ENCODE results near the gene FOXD3. TPM values are rescaled to one million over a fixed set of nuclear protein-coding genes. Genes with fewer than 3 reads are reported as not detected.

Gene FOXD3
- total RNA-seq, 3 donors from 2014 or later: 0.14 to 5.0 (median 0.55) TPM

GRCh38 chr1:63367215-63368103 lies 45.1 kb downstream of the FOXD3 start, which contains the start of gene ALG6:
TSS of gene ALG6 (plus strand) at chr1:63367627. CDS start at chr1:63370978, 3,351 bp downstream.
- no peaks in the 10 kb centered on the region for H3K36me3 ChIP-seq (ENCODE audit: low read depth)

DNA sequence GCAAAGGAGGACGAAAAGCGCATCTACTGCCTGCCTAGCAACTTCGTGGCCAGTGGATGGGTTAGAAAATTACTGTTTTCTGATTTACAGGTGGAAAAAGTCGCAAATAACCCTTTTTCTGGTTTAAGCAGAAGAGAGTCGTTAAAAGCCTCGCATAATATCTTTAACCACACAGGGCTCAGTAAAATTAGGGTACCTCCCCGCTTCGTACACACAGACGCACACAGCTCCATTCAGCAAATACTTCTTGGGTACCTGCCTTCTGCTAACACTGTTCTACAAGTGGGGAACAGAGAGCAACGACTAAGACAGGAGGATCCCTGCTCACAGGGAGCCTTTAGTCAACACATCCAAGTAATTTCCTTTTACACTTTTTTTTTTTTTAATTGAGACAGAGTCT lies 45.8 kb downstream of the FOXD3 start:
- H3K4me3 ChIP-seq: peak overlapping the region; percentile 67
- no peaks in the 10 kb centered on the region for H3K9me3 ChIP-seq
- TF ChIP-seq, protein P1, sequence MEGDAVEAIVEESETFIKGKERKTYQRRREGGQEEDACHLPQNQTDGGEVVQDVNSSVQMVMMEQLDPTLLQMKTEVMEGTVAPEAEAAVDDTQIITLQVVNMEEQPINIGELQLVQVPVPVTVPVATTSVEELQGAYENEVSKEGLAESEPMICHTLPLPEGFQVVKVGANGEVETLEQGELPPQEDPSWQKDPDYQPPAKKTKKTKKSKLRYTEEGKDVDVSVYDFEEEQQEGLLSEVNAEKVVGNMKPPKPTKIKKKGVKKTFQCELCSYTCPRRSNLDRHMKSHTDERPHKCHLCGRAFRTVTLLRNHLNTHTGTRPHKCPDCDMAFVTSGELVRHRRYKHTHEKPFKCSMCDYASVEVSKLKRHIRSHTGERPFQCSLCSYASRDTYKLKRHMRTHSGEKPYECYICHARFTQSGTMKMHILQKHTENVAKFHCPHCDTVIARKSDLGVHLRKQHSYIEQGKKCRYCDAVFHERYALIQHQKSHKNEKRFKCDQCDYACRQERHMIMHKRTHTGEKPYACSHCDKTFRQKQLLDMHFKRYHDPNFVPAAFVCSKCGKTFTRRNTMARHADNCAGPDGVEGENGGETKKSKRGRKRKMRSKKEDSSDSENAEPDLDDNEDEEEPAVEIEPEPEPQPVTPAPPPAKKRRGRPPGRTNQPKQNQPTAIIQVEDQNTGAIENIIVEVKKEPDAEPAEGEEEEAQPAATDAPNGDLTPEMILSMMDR (IDR thresholded peaks at IDR 0.05): no peak
- DNase-seq: peak in 1 of 3 donors; percentile 3
- H3K36me3 ChIP-seq (ENCODE audit: low read depth): no peaks in the 10 kb centered on the region
- peaks cover 3% of the 10 kb centered on the region for H3K4me1 ChIP-seq (ENCODE audit: low read depth)
- ATAC-seq: no peak
- intact Hi-C loops (cut with DNase I, micrococcal nuclease): no loop called here

More at GRCh38 chr1:63367215-63368103, 45.1 kb downstream of the FOXD3 start, which contains the start of gene ALG6:
- TF ChIP-seq, protein P1 (IDR thresholded peaks at IDR 0.05): no peak
- intact Hi-C loops (cut with DNase I, micrococcal nuclease): no loop called here
- DNase-seq: peak; percentile 96 to 99 (median 97)
- peak within 1 kb of the TSS; percentile 67 for H3K4me3 ChIP-seq
- ATAC-seq: peak; percentile 100
- no peaks in the 10 kb centered on the region for H3K9me3 ChIP-seq
- H3K4me1 ChIP-seq (ENCODE audit: low read depth): peaks cover 3% of the 10 kb centered on the region

Small RNA genes within 50 kb of the gene (microRNA-seq; reads per million reads assigned to microRNA genes)
- gene MIR6068: not detected

Other genes starting within 250 kb of the FOXD3 start
- gene ALG6, start 45.1 kb downstream of the FOXD3 start, total RNA-seq: 10 to 100 TPM in 2 of 3 donors, 1 to 10 TPM in 1; 9.2 to 14.5 (median 13.7) TPM
- 10 to 100 TPM; 11.8 to 16.8 (median 12.9) TPM for gene ITGB3BP, start 200.7 kb downstream of the FOXD3 start, total RNA-seq
- gene EFCAB7, start 201.0 kb downstream of the FOXD3 start, total RNA-seq: 1 to 10 TPM; 3.9 to 5.2 (median 4.9) TPM

Measured in mucosa of descending colon (tissue), 3 donors.